Testis (tissue), 3 donors: ENCODE data around the gene ETV2. TPM values are rescaled to one million over a fixed set of nuclear protein-coding genes. Genes with fewer than 3 reads are reported as not detected.
A peak's percentile ranks its signal among the peaks of the same experiment; 100 is the strongest.

ENCODE experiments used
- DNase-seq: peaks from one replicate; pipeline ENCODE4 v3.0.0-alpha.2; 2019
- H3K27ac ChIP-seq, 2 donors: fragments of 200-600 bp; sonication (generic); one replicate each; pipeline ENCODE4 v1.5.1; 2019
- H3K27me3 ChIP-seq: fragments of 200-600 bp; sonication (generic); one replicate; pipeline ENCODE4 v1.5.1; 2019
- H3K36me3 ChIP-seq: fragments of 200-600 bp; sonication (generic); one replicate; pipeline ENCODE4 v1.5.1; 2017; ENCODE audit warnings: low read depth; ENCODE audit errors: missing control alignments
- H3K4me1 ChIP-seq: fragments of 200-600 bp; sonication (generic); one replicate; pipeline ENCODE4 v1.5.1; 2019
- H3K4me3 ChIP-seq, 2 donors: fragments of 200-600 bp; sonication (generic); one replicate each; pipeline ENCODE4 v1.5.1; 2017 to 2019
- H3K9me3 ChIP-seq: fragments of 200-600 bp; sonication (generic); one replicate; pipeline ENCODE4 v1.5.1; 2017
- CTCF ChIP-seq, 3 experiments: fragments of 450-650 bp in 2 of 3; fragments of 200-600 bp in 1 of 3; sonication (generic) in 1 of 3; IDR thresholded peaks; one replicate each; pipeline ENCODE4 v1.5.1; 2016 to 2019; ENCODE audit warnings: antibody characterized with exemption in 3 of 3, mild to moderate bottlenecking in 2 of 3, moderate library complexity in 1 of 3
- POLR2A ChIP-seq: fragments of 450-650 bp; IDR thresholded peaks from one replicate; pipeline ENCODE4 v1.6.1; 2017; ENCODE audit warnings: antibody characterized with exemption, mild to moderate bottlenecking, moderate library complexity
- WGBS, 2 donors: methylation state at CpG; one replicate each; pipeline ENCODE4 v1.1.5; 2018; 5-methylcytosine and 5-hydroxymethylcytosine counted together
- intact Hi-C: fragments of 100-400 bp; cut with DNase I; formaldehyde crosslinking; loops from one replicate; pipeline ENCODE4 v1.15.1; 2023; ENCODE audit warnings: low total_unique reads
- polyA plus RNA-seq: library from polyadenylated mRNA; stranded (reverse); fragments of 350-450 nt; fragmentation: Illumina TruSeq; extraction: RNeasy Lipid Tissue Mini Kit (QIAGEN cat#74804); gene quantifications from one replicate; pipeline ENCODE4 v1.2.3, GENCODE V29; 2014; ENCODE audit warnings: low read depth, low replicate concordance; ENCODE audit not compliant: insufficient read depth
- total RNA-seq, 2 donors: library from RNA; depleted of rRNA; stranded (reverse); fragments of >200 nt; gene quantifications; one replicate each; pipeline ENCODE4 v1.2.3, GENCODE V29; 2016

ETV2 gene
- total and polyA plus RNA-seq, 3 donors from 2014 or later, result 4.8 to 27.2 (median 14.4) TPM

- no peak for TF ChIP-seq CTCF (IDR thresholded peaks at IDR 0.05)
- no peak for TF ChIP-seq POLR2A
- Histone ChIP-seq H3K4me3 (peak overlapping the region; percentile 59 to 90), H3K27me3 (no peaks in the 10 kb centered on the region), H3K27ac (peak overlapping the region in 1 of 2 donors; percentile 9), H3K36me3 (no peaks in the 10 kb centered on the region), H3K4me1 (peaks cover 6% of the 10 kb centered on the region), H3K9me3 (no peaks in the 10 kb centered on the region)
- WGBS, 2 donors, result 18 to 30% methylated on average over 9 of the region's 9 CpGs
- DNase-seq, result no peak
- intact Hi-C loops, result no loop called here
These were observed 29.4 kb upstream of the ETV2 start for GRCh38 chr19:35612224-35612558.

GRCh38 chr19:35612559-35613321 lies 28.8 kb upstream of the ETV2 start, which contains the start of gene HAUS5:
HAUS5 (plus strand) TSS chr19:35612735; CDS start chr19:35612795, 60 bp downstream.
- TF ChIP-seq CTCF (IDR thresholded peaks at IDR 0.05), result peak in 1 of 3 experiments; percentile 46
- no peak for TF ChIP-seq POLR2A
- peak; percentile 97 for DNase-seq
- intact Hi-C loops, result no loop called here
- peak within 1 kb of the TSS in 1 of 2 donors; percentile 9 for H3K27ac ChIP-seq
- peaks cover 6% of the 10 kb centered on the region for H3K4me1 ChIP-seq
- 0% methylated on average over 12 to 46 of the region's 47 CpGs for WGBS, 2 donors
- H3K27me3 ChIP-seq, result no peaks in the 10 kb centered on the region
- H3K9me3 ChIP-seq, result no peaks in the 10 kb centered on the region
- H3K4me3 ChIP-seq, result peak within 1 kb of the TSS; percentile 59 to 90
- no peaks in the 10 kb centered on the region for H3K36me3 ChIP-seq

GRCh38 chr19:35613574-35613973 lies 28.0 kb upstream of the ETV2 start:
- no peak for TF ChIP-seq CTCF (IDR thresholded peaks at IDR 0.05)
- no peak for TF ChIP-seq POLR2A
- Histone ChIP-seq H3K36me3 (no peaks in the 10 kb centered on the region), H3K4me1 (peaks cover 6% of the 10 kb centered on the region), H3K9me3 (no peaks in the 10 kb centered on the region), H3K4me3 (no peak overlapping the region), H3K27me3 (no peaks in the 10 kb centered on the region), H3K27ac (no peak overlapping the region)
- 56 to 88% methylated on average over 1 of the region's 1 CpG for WGBS, 2 donors
- no peak for DNase-seq
- intact Hi-C loops, result no loop called here

DNA sequence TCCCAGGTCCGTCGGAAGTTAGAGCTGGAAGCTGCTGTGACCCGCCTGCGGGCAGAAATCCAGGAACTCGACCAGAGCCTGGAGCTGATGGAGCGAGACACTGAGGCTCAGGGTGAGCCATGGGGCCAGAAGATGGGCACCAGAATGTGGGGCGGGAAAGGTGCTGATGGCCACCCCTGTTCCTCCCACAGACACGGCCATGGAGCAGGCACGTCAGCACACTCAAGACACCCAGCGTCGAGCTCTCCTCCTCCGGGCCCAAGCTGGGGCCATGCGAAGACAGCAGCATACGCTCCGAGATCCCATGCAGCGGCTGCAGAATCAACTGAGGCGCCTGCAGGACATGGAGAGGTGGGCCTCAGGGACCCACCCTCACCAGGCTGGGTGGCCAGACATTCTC lies 26.5 kb upstream of the ETV2 start:
- intact Hi-C loops, result no loop called here

More for the DNA sequence above, 26.5 kb upstream of the ETV2 start:
- peaks cover 6% of the 10 kb centered on the region for H3K4me1 ChIP-seq
- H3K4me3 ChIP-seq, result no peak overlapping the region
- WGBS, 2 donors, result 88 to 97% methylated on average over 5 to 16 of the region's 17 CpGs
- H3K27me3 ChIP-seq, result no peaks in the 10 kb centered on the region
- no peak overlapping the region for H3K27ac ChIP-seq
- TF ChIP-seq POLR2A (no peak), CTCF (IDR thresholded peaks at IDR 0.05) (no peak)
- no peaks in the 10 kb centered on the region for H3K9me3 ChIP-seq
- no peaks in the 10 kb centered on the region for H3K36me3 ChIP-seq
- no peak for DNase-seq
